GM23338 (cell line): Measurements from ENCODE around the gene NIN. TPM values are rescaled to one million over a fixed set of nuclear protein-coding genes. Genes with fewer than 3 reads are reported as not detected.

Source experiments
- ATAC-seq: fragments of 200-7000 bp; cut with Tn5 transposase; 3 replicates; pipeline ENCODE4 v1.9.1; 2020
- DNase-seq: peaks from one replicate; pipeline ENCODE4 v3.0.0-alpha.2; 2015; ENCODE audit warnings: low spot score
- H2AFZ ChIP-seq: fragments of 200-600 bp; sonication (generic); 2 replicates; pipeline ENCODE4 v1.8.0; 2016; ENCODE audit warnings: antibody characterized with exemption, mild to moderate bottlenecking, moderate library complexity
- H3F3A ChIP-seq: fragments of 200-600 bp; sonication (generic); replicated peaks from 2 replicates; pipeline ENCODE4 v1.8.0; 2017; ENCODE audit warnings: antibody characterized with exemption, mixed run types, low read depth
- H3K27ac ChIP-seq: fragments of 200-600 bp; sonication (generic); 2 replicates; pipeline ENCODE4 v1.6.1; 2016; ENCODE audit warnings: low read depth
- H3K27me3 ChIP-seq: fragments of 200-600 bp; sonication (generic); 2 replicates; pipeline ENCODE4 v1.8.0; 2016; ENCODE audit warnings: mild to moderate bottlenecking, mixed run types, moderate library complexity; ENCODE audit not compliant: insufficient read depth
- H3K36me3 ChIP-seq: fragments of 200-600 bp; sonication (generic); 2 replicates; pipeline ENCODE4 v1.8.0; 2016; ENCODE audit warnings: mild to moderate bottlenecking; ENCODE audit not compliant: insufficient read depth
- H3K4me1 ChIP-seq: fragments of 200-600 bp; sonication (generic); 2 replicates; pipeline ENCODE4 v1.8.0; 2016; ENCODE audit warnings: mild to moderate bottlenecking, moderate library complexity; ENCODE audit not compliant: insufficient read depth
- H3K4me2 ChIP-seq: fragments of 200-600 bp; sonication (generic); 2 replicates; pipeline ENCODE4 v1.7.1; 2017; ENCODE audit warnings: mixed run types
- H3K4me3 ChIP-seq: fragments of 200-600 bp; sonication (generic); 2 replicates; pipeline ENCODE4 v1.6.1; 2016; ENCODE audit warnings: mixed run types
- H3K79me2 ChIP-seq: fragments of 200-600 bp; sonication (generic); replicated peaks from 2 replicates; pipeline ENCODE4 v1.8.0; 2017; ENCODE audit warnings: mild to moderate bottlenecking; ENCODE audit not compliant: insufficient read depth
- H3K9me2 ChIP-seq: fragments of 200-600 bp; sonication (generic); 2 replicates; pipeline ENCODE4 v1.8.0; 2017; ENCODE audit not compliant: insufficient read depth
- H4K20me1 ChIP-seq: fragments of 200-600 bp; sonication (generic); replicated peaks from 2 replicates; pipeline ENCODE4 v1.8.0; 2017; ENCODE audit warnings: mild to moderate bottlenecking; ENCODE audit not compliant: insufficient read depth
- H3K27ac Mint-ChIP-seq: 2 replicates; pipeline ENCODE4 v1.8.0; 2020; ENCODE audit warnings: inconsistent platforms, mild to moderate bottlenecking, moderate library complexity, mixed read lengths
- H3K27me3 Mint-ChIP-seq: 3 replicates; pipeline ENCODE4 v1.8.0; 2022; ENCODE audit warnings: low read depth, mild to moderate bottlenecking, moderate library complexity, mixed read lengths, inconsistent platforms; ENCODE audit not compliant: insufficient read depth, poor library complexity
- H3K36me3 Mint-ChIP-seq: 3 replicates; pipeline ENCODE4 v1.8.0; 2021; ENCODE audit warnings: low read depth, mild to moderate bottlenecking, inconsistent platforms, moderate library complexity, mixed read lengths
- H3K4me1 Mint-ChIP-seq: 3 replicates; pipeline ENCODE4 v1.8.0; 2020; ENCODE audit warnings: mild to moderate bottlenecking, inconsistent platforms, mixed read lengths
- H3K4me3 Mint-ChIP-seq: 3 replicates; pipeline ENCODE4 v1.8.0; 2021; ENCODE audit warnings: moderate library complexity, mild to moderate bottlenecking, inconsistent platforms, mixed read lengths
- H3K9me3 Mint-ChIP-seq: 3 replicates; pipeline ENCODE4 v1.8.0; 2020; ENCODE audit warnings: moderate library complexity, mild to moderate bottlenecking, inconsistent platforms, mixed read lengths
- CREB1 ChIP-seq: fragments of 250-450 bp; sonication (Bioruptor Pico); IDR thresholded peaks from 2 replicates; pipeline ENCODE4 v1.5.0; 2020; ENCODE audit warnings: low read depth, mild to moderate bottlenecking, moderate library complexity
- EZH2 ChIP-seq: fragments of 200-600 bp; sonication (generic); IDR thresholded peaks from one replicate; pipeline ENCODE4 v1.8.0; 2017; ENCODE audit warnings: antibody characterized with exemption, mild to moderate bottlenecking, low read depth; ENCODE audit not compliant: unreplicated experiment
- NANOG ChIP-seq: IDR thresholded peaks from 2 replicates; pipeline ENCODE4 v1.6.1; 2016; ENCODE audit warnings: antibody characterized with exemption, borderline replicate concordance
- POLR2AphosphoS5 ChIP-seq: IDR thresholded peaks from 2 replicates; pipeline ENCODE4 v1.6.1; 2016; ENCODE audit warnings: antibody characterized with exemption, low read depth
- REST ChIP-seq: IDR thresholded peaks from one replicate; pipeline ENCODE4 v1.6.1; 2018; ENCODE audit warnings: antibody characterized with exemption; ENCODE audit not compliant: unreplicated experiment
- STAT1 ChIP-seq: IDR thresholded peaks from one replicate; pipeline ENCODE4 v1.6.1; 2016; ENCODE audit warnings: antibody characterized with exemption; ENCODE audit not compliant: unreplicated experiment
- ZNF114 ChIP-seq: fragments of 250-450 bp; sonication (Bioruptor Pico); IDR thresholded peaks from 2 replicates; pipeline ENCODE4 v1.5.0; 2020; ENCODE audit warnings: mild to moderate bottlenecking, moderate library complexity
- ZNF331 ChIP-seq: fragments of 250-450 bp; sonication (Bioruptor Pico); IDR thresholded peaks from 2 replicates; pipeline ENCODE4 v1.5.0; 2020; ENCODE audit warnings: low read depth, mild to moderate bottlenecking, moderate library complexity
- polyA plus RNA-seq: library from polyadenylated mRNA; unstranded; fragments of >200 nt; fragmentation: Nextera tagmentation; extraction: Ambion mirVana; gene quantifications from 2 replicates; pipeline ENCODE4 v1.2.1, GENCODE V29; 2016
- total RNA-seq: library from RNA; depleted of rRNA; stranded (reverse); fragments of >200 nt; shearing (Covaris generic); gene quantifications from 2 replicates; pipeline ENCODE4 v1.2.3, GENCODE V29; 2014
- TF ChIP-seq, protein P1 (sequence below): IDR thresholded peaks from 2 replicates; pipeline ENCODE4 v1.6.1; 2016; ENCODE audit warnings: antibody characterized with exemption
- TF ChIP-seq, protein P2 (sequence below), 2 experiments: fragments of 200-600 bp in 1 of 2; sonication (generic) in 1 of 2; conservative IDR thresholded peaks; 2 replicates each; pipeline versions ENCODE4 v1.5.1 to v1.6.1; 2016 to 2017; ENCODE audit warnings: antibody characterized with exemption in 2 of 2, low read depth in 2 of 2, mild to moderate bottlenecking in 2 of 2, moderate library complexity in 1 of 2

The NIN gene
- total and polyA plus RNA-seq, 2 experiments from 2014 or later = 7.4 to 17.4 TPM

DNA sequence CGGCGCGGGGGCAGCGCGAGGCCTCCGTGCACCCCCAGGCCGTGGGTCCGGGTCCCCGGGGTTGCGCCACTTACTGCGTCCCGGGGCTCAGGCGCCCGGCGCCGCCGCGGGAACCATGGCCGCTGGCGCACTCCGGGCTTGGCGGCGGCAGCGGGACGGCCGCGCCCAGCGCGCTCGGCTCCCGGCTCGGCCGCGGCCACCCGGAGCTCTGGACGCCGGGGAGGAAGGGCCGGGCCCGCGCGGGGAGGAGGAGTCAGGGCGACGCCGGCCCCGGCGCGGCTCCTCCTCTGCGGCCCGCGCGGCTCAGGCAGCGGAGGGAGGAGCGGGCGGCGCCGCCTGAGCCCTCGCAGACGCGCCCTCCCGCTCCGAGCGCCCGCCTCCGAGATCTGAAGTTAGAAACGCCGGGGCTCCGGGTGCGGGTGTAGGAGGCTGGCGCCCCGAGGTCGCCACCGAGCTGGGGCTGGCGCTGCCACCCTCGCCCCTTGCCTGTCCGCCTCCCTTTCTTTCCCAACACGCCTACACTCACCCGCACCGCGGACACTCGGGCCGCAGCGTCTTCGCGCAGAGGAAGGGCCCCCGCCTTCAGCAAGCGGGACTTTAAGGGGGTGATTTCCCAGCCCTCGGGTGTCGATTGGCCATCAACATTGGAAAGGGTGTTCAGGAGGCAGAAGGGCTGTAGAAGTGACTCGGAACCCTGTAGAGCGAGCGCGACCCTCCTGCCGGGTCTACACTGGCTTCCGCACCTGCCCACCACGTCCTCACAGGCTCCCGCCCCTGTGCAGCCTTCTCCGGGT, at the start of gene NIN (continued):
- TF ChIP-seq ZNF331 (CRISPR knock-in tag) = no peak
- TF ChIP-seq EZH2 = no peak
- TF ChIP-seq STAT1 = no peak
- no peak for TF ChIP-seq CREB1 (CRISPR knock-in tag)
- TF ChIP-seq POLR2AphosphoS5 = no peak
- TF ChIP-seq ZNF114 (CRISPR knock-in tag) = no peak

DNA sequence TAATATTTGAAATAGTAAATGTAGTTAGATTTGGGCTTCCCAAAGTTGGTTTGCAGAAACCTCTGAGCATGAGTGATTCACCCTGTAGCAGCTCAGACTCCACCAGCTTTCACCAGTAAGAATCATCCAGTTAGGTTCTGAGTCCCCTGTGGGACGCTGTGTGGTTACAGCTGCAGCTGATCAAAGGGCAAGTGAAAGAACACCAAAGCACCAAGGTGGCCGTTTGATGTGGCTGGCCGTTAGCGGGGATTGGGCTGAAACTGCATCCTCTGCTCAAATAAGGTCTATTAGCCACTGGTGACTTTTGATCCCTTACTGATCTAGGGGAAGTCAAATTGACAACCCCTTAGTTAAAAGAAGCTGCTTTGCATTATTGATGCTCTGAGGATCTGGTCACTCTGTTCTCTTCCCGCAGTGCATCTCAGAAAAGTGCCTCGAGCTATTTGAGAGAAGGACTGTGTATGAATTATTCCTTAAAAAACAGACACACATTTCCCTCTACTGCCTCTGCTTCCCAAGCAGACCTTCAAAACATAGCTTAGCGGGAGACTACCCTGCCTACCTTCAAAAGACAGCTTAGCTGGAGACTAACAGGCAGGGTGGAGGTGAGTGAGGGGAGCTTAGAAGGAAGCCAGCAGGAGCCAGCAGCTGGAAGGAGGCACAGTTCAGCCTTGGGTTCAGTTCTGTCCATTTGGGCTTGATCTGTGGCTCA, 44.6 kb upstream of the NIN start:
- TF ChIP-seq, protein P1, sequence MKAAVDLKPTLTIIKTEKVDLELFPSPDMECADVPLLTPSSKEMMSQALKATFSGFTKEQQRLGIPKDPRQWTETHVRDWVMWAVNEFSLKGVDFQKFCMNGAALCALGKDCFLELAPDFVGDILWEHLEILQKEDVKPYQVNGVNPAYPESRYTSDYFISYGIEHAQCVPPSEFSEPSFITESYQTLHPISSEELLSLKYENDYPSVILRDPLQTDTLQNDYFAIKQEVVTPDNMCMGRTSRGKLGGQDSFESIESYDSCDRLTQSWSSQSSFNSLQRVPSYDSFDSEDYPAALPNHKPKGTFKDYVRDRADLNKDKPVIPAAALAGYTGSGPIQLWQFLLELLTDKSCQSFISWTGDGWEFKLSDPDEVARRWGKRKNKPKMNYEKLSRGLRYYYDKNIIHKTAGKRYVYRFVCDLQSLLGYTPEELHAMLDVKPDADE = no peak
- TF ChIP-seq NANOG (no peak), ZNF331 (CRISPR knock-in tag) (no peak), CREB1 (CRISPR knock-in tag) (no peak), ZNF114 (CRISPR knock-in tag) (no peak)
- Histone ChIP-seq H3K36me3 (no peaks in the 10 kb centered on the region), H3K27me3 (peaks cover 36% of the 10 kb centered on the region), H3K4me2 (no peak overlapping the region), H3K79me2 (no peaks in the 10 kb centered on the region), H3F3A (0 out of 2 replicates have a peak, but pooled peaks cover 7% of the 10 kb centered on the region), H3K4me3 (no peak overlapping the region), H3K27ac (no peak overlapping the region), H3K4me1 (peaks cover 13% of the 10 kb centered on the region), H2AFZ (no peak overlapping the region), H4K20me1 (no peaks in the 10 kb centered on the region), H3K9me2 (no peaks in the 10 kb centered on the region)
- ATAC-seq = no peak; the same call in 1 of the 3 replicates
- Mint-ChIP-seq H3K4me3 (no peak overlapping the region), H3K27me3 (peaks cover 17% of the 10 kb centered on the region), H3K36me3 (no peaks in the 10 kb centered on the region), H3K4me1 (peaks cover 19% of the 10 kb centered on the region), H3K27ac (no peak overlapping the region), H3K9me3 (no peaks in the 10 kb centered on the region)
- DNase-seq = no peak

- H3K27me3 Mint-ChIP-seq = peaks cover 17% of the 10 kb centered on the region
- DNase-seq (no peak), ATAC-seq (no peak)
- TF ChIP-seq REST = no peak
- TF ChIP-seq, protein P2, sequence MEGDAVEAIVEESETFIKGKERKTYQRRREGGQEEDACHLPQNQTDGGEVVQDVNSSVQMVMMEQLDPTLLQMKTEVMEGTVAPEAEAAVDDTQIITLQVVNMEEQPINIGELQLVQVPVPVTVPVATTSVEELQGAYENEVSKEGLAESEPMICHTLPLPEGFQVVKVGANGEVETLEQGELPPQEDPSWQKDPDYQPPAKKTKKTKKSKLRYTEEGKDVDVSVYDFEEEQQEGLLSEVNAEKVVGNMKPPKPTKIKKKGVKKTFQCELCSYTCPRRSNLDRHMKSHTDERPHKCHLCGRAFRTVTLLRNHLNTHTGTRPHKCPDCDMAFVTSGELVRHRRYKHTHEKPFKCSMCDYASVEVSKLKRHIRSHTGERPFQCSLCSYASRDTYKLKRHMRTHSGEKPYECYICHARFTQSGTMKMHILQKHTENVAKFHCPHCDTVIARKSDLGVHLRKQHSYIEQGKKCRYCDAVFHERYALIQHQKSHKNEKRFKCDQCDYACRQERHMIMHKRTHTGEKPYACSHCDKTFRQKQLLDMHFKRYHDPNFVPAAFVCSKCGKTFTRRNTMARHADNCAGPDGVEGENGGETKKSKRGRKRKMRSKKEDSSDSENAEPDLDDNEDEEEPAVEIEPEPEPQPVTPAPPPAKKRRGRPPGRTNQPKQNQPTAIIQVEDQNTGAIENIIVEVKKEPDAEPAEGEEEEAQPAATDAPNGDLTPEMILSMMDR (conservative IDR thresholded peaks at IDR 0.05; ENCODE audit: low read depth in 2 of 2) = no peak
Measured at GRCh38 chr14:50874757-50875156, 43.8 kb upstream of the NIN start.

More at GRCh38 chr14:50874757-50875156, 43.8 kb upstream of the NIN start:
- Histone ChIP-seq H3K79me2 (no peaks in the 10 kb centered on the region), H3F3A (0 out of 2 replicates have a peak, but pooled peaks cover 7% of the 10 kb centered on the region), H3K4me1 (peaks cover 13% of the 10 kb centered on the region), H3K9me2 (no peaks in the 10 kb centered on the region), H2AFZ (no peak overlapping the region), H4K20me1 (no peaks in the 10 kb centered on the region), H3K36me3 (no peaks in the 10 kb centered on the region), H3K27ac (no peak overlapping the region), H3K4me3 (no peak overlapping the region), H3K27me3 (peaks cover 39% of the 10 kb centered on the region), H3K4me2 (no peak overlapping the region)
- Mint-ChIP-seq H3K9me3 (no peaks in the 10 kb centered on the region), H3K36me3 (no peaks in the 10 kb centered on the region), H3K4me3 (no peak overlapping the region), H3K4me1 (peaks cover 19% of the 10 kb centered on the region), H3K27ac (no peak overlapping the region)
